Germinal center (tissue), 1 donor: ENCODE data around the gene DGUOK.

Experiments used
- DNase-seq: peaks from one replicate; pipeline ENCODE4 v3.0.0; 2012; ENCODE audit warnings: mixed read lengths, low spot score

DGUOK gene

GRCh38 chr2:73998451-73998850, 71.8 kb downstream of the DGUOK start:
- DNase-seq, result no peak

GRCh38 chr2:73998933-73999332, 72.3 kb downstream of the DGUOK start:
- no peak for DNase-seq

- DNase-seq, result no peak
These were observed 73.4 kb downstream of the DGUOK start for GRCh38 chr2:73999881-74000597.

GRCh38 chr2:74000666-74001065, 74.0 kb downstream of the DGUOK start:
- no peak for DNase-seq

GRCh38 chr2:74001121-74001520, 74.4 kb downstream of the DGUOK start:
- no peak for DNase-seq

- DNase-seq, result no peak
These were observed 75.3 kb downstream of the DGUOK start for GRCh38 chr2:74001781-74002504.

GRCh38 chr2:74002505-74003421, 76.1 kb downstream of the DGUOK start:
- peak; percentile 88 for DNase-seq

GRCh38 chr2:74003494-74004211, 77.0 kb downstream of the DGUOK start:
- no peak for DNase-seq

GRCh38 chr2:74004212-74005182, 77.8 kb downstream of the DGUOK start:
- no peak for DNase-seq

GRCh38 chr2:74005786-74006185, 79.1 kb downstream of the DGUOK start:
- no peak for DNase-seq

- DNase-seq, result no peak
These were observed 79.8 kb downstream of the DGUOK start for GRCh38 chr2:74006459-74006858.

GRCh38 chr2:74007121-74007520, 80.4 kb downstream of the DGUOK start:
- DNase-seq, result no peak

GRCh38 chr2:74007711-74008110, 81.0 kb downstream of the DGUOK start:
- DNase-seq, result no peak
